CD4-positive, alpha-beta T cell treated with Interleukin-21 for 1 hour (primary cell): ENCODE results near the gene CTCF.
A peak's percentile ranks its signal among the peaks of the same experiment; 100 is the strongest.
"Not testable (repeated sequence)": the region's sequence is repeated elsewhere in the genome, so short reads cannot be mapped to it uniquely, and the experiment has no call there.

Experiments
- DNase-seq: peaks from one replicate; pipeline ENCODE4 v3.0.0-alpha.2; 2020

The CTCF gene, protein sequence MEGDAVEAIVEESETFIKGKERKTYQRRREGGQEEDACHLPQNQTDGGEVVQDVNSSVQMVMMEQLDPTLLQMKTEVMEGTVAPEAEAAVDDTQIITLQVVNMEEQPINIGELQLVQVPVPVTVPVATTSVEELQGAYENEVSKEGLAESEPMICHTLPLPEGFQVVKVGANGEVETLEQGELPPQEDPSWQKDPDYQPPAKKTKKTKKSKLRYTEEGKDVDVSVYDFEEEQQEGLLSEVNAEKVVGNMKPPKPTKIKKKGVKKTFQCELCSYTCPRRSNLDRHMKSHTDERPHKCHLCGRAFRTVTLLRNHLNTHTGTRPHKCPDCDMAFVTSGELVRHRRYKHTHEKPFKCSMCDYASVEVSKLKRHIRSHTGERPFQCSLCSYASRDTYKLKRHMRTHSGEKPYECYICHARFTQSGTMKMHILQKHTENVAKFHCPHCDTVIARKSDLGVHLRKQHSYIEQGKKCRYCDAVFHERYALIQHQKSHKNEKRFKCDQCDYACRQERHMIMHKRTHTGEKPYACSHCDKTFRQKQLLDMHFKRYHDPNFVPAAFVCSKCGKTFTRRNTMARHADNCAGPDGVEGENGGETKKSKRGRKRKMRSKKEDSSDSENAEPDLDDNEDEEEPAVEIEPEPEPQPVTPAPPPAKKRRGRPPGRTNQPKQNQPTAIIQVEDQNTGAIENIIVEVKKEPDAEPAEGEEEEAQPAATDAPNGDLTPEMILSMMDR

DNA sequence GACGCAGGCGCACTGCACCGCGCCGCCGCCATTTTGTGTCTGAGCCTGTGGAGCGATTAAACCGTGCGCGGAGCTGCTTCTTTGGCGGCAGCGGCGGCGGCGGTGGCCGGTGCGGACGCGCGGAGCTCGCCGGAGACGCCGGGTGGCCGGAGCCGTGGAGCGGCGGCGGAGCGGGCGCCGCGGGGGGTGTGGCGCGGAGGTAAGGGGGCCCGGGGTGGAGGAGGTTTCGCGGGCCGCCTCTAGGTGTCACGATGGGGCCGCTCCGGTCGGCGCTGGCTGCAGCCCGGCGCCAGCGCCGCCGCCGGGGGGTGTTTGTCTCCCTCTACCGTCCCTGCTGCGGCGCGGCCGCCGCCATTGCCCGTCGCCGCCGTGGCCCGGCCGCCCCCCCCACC is at the start of gene CTCF:
Gene CTCF (plus strand): TSS at position 1 of the 392 bp plus-strand sequence. CDS start 48,307 bp downstream, outside the sequence.
- peak; percentile 89 for DNase-seq

DNA sequence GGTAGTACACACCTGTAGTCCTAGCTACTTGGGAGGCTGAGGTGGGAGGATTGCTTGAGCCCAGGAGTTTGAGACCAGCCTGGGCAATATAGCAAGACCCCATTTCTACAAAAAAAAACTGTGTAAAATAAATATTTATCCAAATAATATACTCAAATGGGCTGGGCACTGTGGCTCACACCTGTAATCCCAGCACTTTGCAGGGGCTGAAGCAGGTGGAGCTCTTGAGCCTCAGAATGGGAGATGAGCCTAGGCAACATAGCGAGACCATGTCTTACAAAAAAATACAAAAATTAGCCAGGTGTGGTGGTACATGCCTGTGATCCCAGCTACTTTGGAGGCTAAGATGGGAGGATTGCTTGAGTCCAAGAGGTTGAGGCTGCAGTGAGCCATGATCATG is 48.4 kb upstream of the CTCF start:
- not testable (repeated sequence) for DNase-seq

DNA sequence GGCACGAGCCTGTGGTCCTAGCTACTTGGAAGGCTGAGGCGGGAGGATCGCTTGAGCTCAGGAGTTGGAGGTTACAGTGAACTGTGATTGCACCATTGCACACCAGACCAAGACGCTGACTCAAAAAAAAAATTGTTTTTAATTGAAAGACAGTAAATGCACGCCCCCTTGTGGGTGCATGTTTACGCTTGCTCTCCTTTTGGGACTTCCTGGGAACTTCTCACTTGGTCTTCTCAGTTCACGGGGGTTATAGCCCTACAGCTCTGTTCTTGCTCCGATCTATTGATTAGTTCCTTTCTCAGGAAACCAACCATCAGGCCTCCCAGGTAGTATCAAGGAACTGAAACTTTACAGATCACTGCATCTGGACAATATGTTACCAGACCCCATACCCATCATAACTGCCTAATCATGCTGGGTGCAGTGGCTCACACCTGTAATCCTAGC is 47.9 kb upstream of the CTCF start:
- DNase-seq = peak; percentile 85

DNA sequence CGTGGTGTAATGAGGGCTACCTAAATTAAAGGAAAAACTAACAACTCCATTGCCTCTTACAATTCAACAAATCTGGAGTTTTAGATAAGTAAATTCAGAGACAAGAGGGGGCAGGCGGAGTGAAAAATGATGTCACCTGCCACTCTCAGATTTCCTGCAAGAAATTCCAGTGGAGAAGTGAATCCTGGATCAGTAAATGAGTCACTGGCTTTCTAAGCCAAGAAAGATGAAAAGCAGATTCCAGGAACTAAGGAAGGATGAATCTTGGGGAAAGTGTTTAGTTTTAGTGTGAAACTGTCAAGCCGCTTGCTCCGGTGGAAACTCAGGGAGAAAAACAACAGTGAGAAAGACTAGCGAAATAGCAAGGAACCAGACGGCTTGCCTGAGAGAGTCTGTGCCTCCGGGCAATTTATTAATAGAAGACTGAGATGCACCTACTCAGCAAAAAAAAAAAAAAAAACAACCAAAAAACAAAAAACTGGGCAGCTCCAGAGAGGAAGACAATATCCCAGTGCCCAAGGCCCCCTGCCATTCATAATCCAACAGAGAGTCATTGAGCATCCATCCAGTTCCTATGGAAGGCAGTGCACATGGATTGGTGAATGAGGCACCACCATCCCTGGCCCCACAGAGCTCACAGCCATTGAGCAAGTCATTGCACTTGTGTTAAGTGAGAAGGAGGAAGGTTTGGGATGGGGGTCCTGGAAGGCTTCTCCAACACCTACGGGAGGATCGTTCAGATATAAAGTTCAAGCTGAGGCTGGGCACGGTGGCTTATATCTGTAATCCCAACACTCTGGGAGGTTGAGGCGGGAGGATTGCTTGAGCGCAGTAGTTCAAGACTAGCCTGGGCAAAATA is 45.8 kb upstream of the CTCF start:
- no peak for DNase-seq

DNA sequence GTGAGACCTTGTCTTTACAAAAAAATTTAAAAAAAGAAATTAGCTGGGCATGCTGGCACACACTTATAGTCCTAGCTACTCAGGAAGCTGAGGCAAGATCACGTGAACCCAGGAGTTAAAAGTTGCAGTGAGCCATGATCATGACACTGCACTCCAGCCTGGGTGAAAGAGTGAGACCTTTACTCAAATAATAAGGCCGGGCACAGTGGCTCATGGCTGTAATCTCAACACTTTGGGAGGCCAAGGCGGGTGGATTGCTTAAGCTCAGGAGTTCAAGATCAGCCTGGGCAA is 45.2 kb upstream of the CTCF start:
- DNase-seq = no peak

DNA sequence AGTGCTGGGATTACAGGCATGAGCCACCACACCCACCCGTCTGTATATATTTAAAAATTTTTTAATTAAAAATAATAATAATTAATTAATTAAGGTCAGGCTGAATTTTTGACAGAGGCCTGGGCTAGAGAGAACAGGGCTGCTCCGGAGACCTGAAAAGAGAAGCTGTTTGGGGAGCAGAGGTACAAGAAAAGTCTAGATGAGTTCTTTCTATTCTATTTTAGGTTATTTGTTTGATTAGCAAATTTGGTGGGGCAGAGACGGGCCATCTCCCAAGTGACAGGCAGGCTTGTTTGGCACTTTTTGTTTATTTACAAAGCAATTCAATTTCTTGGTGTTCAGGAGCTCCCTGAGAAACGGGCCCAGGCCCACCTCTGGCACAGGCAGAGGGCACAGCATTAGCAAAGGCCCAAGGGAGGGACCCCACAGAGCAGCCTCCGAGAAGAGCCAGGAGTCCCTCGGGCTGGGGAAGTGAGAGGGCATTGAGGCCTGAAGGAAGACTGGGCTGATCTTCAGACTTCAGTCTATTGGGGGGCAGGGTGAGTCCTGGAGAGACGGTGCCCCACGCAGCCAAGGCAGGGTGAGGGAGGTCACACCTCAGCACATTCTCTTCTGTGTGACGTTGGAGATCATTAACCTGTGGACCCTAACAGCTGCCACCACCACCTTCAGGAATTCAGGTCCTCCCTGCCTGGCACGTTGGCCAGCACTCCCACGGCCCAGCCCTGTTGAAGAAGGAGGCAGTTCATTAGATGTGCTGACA is 44.5 kb upstream of the CTCF start:
- no peak for DNase-seq

DNA sequence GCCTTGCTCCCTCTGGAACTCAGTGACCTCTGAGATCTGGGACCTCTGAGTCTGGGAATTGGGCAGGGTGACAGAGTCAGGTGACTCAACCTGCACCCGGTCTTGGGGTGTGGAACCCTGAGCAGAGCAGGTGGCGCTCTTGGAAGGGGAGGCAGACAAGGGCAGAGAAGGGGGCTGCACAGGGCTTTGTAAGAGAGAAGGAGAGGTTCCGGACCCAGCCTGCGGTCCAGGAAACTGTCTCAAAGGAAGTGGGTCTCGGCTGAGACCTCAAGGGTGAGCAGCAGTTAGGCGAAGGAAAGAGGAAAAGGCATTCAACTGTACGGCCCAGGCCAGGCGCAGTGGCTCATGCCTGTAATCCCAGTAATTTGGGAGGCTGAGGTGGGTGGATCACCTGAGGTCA is 43.6 kb upstream of the CTCF start:
- no peak for DNase-seq

DNA sequence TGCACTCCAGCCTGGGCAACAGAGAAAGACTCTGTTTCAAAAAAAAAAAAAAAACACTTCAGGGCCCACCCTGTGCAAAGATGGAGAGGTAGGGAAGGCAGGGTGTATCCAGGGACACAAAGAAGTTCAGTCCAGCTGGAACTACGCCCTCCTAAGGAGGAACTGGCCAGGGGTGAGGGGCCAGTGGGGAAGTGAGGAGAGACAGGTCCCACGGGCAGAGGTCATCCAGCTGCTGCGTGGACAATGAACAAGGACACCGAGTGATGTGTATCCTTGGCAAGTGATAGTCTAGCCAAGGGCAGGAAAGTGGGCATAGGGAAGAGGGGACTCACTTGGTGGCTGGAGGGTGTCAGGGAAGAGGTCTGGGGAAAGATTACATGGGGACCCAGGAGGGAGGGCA is 43.1 kb upstream of the CTCF start:
- no peak for DNase-seq

DNA sequence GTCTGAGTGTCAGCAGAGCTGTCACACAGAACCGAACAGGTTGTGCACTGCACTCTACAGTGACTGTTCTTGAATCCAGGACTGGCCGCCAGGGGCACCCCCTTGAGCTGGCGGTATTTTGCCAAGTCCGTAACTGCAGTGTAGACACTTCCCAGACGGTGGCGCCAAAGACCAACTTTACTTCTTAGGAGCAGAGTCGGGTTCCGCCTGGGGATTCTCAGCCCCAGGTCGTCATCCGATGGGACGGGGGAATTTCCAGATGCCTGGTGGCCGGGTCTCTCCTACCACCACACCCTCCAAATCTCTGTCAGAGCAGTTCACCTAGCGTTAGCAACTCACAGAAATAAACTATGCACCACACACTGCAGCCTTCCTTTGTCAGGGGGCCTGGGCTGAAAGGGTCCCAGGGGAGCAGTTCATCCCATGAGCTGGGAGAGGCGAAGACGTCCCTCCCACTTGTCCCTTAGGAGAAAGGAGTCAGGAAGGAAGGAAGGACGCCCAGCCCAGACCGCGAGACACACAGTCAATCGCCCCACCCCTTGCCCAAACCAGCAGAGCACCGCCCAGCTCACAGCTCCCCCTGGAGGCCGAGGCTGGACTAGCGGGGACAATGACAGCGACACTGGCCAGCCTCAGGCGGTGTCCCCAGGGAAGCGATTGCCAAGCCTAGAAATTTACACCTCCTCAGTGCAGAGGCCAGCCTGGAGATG is 41.1 kb upstream of the CTCF start:
- peak; percentile 98 for DNase-seq

DNA sequence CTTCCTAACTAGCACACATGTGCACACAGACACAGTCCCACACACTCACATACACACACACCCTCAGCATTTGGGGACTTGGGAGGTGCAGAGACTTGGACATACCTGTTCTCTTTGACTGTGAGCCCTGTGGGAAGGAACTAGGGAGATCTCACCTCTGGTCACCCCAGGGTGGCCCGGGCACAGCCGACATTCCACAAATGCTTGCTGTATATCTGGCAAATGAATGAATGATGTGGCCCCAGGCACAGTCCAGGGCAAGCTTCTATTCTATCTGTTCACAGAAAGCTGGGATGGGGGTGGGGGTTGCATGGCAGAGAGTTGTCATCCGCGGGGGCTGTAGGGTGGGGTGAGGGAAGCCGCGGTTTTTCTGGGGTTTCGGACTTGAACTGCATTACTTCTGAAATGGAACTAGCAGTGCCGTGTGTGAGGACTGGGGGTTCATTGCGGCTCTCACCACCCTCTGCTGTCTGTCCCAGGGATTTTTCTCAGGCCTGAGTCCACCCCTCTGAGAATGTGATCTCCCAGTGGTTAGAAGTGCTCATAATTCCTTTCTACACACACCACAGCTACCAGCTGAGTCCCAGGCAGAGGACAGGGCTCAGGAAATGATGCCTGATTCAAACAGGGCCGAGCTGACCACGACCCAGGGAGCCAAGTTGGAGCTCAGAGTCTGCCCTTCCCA is 37.0 kb upstream of the CTCF start:
- no peak for DNase-seq

DNA sequence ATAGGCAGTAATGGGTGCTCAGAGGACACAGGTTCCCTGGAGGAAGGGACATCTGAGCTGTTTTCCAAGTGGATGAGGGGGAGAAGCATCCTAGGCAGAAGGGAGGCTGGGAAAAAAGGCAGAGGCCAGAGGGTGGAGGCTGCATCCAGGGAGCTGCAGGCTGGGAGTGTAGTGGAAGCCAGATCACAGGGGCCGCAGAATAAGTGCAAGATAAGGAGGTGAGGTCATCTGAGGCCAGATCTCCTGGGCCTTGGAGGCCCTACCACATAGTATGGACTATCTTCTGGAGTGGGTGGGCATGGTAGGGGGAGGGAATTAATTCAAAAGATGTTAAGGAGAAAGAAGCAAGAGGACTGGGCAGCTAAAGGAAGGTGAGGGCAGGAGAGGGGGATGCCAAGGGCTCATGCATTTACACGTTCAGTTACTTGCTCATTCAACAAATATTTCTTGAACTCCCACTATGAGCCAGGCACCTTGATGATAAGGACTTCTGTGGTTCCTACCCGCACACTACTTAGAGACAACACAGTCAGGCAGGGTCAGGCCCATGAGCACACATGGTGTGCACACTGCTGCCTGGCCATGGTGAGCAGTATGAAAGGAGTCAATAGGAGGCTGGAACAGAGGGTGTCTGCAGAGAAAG is 36.1 kb upstream of the CTCF start:
- DNase-seq = no peak

DNA sequence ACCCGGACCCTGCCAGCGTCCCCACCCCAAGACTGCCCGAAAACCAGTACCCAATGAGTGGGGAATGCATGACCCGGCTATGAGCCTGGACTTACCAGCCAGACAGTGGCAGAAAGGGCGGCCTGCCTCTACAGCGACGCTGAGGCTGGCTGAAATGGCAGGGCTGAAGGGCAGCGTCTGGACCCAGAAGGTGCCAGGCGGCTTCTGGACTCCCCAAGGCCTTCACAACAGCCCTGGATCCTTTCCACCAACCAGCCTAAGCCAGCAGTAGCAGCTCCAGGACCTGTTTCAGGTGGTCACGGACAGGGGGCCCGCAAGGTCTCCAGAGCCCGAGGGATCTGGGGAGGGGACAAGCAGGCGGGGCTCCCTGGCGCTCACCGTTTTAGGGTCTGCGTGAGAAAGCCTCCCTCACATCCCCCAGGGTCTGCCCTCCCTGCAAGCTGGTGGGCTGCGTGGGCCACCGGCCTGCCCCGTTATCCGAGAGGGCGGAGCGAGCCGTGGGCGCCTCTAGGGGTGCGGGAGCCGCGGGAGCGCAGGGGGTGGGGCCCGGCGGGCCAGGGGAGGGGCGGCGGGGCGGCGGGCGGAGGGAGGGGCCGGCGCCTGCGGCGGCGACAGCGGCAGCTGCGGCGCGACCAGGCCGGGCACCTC is 34.0 kb upstream of the CTCF start, which contains the start of gene RIPOR1:
Gene RIPOR1 (plus strand): TSS at position 608 of the 648 bp plus-strand sequence. CDS start 9,618 bp downstream, outside the sequence.
- DNase-seq = peak; percentile 51

DNA sequence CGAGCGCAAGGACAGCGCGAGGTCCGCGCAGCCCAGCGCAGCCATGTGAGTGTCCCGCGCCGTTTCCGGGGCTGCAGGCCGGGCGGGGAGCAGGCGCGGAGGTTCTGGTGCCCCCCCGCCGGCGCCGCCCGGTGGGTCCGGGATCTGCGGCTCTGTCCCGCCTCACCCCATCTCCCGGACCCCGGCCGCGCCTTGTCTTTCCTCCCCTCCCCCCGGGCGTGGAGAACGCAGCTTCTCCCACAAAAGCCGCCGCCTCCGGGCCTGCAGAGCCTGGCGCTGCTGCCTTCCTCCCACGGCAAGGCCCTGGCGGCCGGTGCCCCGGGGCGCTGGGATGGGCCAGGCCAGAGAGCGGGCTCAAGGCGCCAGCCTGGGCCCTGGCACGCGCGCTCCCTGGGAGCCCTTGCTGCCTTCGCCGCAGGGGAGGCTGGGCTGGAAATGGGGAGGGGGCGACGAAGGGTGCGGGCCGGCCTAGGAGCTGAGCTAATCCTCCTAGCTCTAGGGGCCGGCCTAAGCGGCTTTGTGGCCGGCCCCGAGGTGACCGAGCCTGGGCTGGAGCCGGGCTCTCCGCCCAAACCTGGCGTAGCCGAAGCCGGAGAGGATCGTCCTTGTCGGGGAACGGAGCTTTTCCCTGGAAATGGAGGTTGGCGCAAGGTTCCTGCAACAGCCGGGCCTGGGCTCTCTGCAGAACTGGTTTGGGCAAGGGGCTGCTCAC is 33.3 kb upstream of the CTCF start:
- DNase-seq = no peak

DNA sequence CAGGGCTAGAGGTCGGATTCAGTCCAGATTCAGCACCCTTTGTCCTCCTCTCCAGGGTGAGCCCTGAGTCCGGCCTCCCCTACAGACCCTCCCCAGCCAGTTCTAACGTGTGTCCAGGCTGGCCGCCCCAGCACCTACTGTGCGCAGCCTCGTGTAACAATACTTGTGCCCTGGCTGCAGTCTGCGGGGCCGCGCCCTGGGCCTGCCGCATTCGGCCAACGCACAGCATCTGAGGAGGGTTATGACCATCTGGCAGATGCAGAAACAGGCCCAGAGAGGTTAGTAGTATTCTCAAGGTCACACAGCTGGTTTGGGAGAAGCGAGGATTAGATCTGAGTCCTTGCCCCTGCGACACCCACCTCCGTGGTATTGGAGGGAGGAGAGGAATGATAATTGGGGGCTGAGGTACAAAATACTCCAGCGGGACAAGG is 32.7 kb upstream of the CTCF start:
- DNase-seq = no peak

DNA sequence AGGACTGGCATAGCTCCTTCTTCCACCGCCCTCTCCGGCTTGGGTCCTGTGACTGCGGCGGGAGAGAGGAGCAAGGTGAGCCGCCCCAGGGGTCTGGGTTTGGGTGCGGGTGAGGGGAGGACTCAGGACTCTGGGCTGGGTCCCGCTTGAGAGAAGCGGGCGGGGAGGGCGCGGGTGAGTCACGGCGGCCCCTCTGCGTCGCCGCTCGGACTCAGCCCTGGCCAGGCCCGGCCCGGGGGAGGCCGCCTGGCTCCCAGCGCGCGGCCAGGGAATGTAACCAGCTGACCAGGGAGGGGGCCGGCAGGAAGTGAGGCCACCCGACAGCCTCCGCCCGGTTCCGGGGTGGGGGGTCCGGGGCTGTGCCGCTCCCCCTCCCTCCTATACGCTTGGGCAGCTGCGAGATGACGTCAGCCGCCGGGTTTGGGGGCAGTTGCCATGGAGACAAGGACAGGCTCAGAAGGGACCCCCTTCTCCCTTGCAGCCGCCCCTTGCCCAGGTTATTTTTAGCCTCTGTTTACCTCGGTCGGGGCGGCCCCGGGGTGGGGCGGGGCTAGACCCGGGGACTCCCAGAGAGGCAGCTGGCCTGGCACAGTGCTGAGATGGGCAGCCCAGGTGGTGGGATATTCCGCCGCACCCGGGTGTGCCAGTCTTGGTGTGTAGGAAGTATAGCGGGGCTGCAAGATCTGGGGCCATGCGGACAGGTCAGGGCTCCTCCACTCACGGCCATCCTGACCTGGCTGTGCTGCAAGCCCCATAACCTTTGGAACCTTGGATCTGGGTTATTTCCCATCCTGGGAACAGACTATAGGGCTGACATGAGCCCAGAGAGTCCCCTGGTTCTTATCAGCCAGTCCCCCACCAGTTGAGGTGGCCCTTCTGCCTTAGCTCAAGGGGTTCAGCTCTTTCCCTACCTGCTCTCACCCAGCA is 32.0 kb upstream of the CTCF start:
- peak; percentile 60 for DNase-seq

DNA sequence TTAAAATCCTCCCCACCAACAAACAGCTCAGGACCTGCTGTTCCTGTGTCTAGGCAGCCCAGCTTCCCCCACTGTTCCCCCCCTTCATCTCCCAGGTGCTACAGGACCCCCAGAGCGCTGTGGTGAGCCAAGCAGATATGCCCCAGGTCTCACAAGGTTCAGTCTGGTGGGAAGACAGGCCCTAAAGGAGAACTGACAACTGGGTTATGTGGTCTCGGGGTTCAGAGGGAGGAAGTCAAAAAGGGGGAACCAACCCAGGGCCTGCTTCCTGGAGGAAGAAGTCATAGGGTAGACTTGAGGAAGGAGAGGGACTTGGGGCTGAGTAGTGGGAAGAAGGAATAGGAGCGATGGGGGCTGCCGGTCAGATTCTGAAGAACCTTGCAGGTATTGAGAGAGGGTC is 31.1 kb upstream of the CTCF start:
- no peak for DNase-seq

DNA sequence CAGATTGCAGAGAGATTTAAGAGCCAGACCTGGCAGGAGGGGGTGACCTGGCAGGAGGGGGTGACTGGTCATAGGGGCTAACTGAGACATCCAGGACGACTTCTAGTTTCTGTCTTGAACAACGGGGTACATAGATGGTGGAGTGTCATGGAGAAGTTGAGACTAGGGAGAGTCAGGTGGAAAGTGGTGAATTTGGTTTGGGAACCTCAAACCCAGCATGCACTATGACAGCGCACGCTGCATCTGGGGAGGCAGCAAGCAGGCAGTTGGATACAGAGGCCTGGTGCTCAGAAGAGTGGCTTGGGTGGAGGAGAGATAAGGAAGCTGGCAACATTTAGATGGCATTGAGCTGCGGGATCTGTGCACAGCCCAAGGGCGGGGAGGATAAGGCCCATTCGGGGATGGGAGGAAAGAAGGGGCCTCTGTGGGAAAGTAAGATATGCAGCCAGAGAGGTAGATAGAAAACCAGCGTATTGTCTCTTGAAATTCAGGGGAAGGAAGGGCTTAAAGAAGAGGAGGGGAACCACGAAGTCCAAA is 29.2 kb upstream of the CTCF start:
- DNase-seq = no peak

DNA sequence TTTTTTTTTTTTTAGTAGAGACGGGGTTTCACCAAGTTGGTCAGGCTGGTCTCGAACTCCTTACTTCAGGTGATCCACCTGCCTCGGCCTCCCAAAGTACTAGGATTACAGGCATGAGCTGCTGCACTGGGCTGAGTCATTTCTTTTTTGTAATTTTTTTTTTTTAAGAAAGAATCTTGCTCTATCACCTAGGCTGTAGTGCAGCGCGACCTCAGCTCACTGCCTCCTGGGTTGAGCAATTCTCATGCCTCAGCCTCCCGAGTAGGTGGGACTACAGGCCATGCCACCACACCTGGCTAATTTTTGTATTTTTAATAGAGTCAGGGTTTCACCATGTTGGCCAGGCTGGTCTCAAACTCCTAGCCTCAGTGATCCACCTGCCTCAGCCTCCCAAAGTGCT is 28.3 kb upstream of the CTCF start:
- not testable (repeated sequence) for DNase-seq
